Nephron progenitor cell (in vitro differentiated cells): ENCODE measurements around the gene GTPBP3.
A peak's percentile ranks its signal among the peaks of the same experiment; 100 is the strongest.

Experiments used
- DNase-seq: peaks from one replicate; pipeline ENCODE4 v3.0.0; 2021
- H3K27ac Mint-ChIP-seq: 2 replicates; pipeline ENCODE4 v1.8.0; 2021; ENCODE audit warnings: mild to moderate bottlenecking, moderate library complexity, mixed read lengths
- H3K27me3 Mint-ChIP-seq: 2 replicates; pipeline ENCODE4 v1.8.0; 2021; ENCODE audit warnings: mild to moderate bottlenecking, low read depth, mixed read lengths; ENCODE audit not compliant: poor library complexity
- H3K36me3 Mint-ChIP-seq: 2 replicates; pipeline ENCODE4 v1.8.0; 2021; ENCODE audit warnings: low read depth, mixed read lengths
- H3K4me1 Mint-ChIP-seq: 2 replicates; pipeline ENCODE4 v1.8.0; 2021; ENCODE audit warnings: mixed read lengths
- H3K4me3 Mint-ChIP-seq: 2 replicates; pipeline ENCODE4 v1.8.0; 2021; ENCODE audit warnings: mild to moderate bottlenecking, moderate library complexity, mixed read lengths
- H3K9me3 Mint-ChIP-seq: 2 replicates; pipeline ENCODE4 v1.8.0; 2021; ENCODE audit warnings: mild to moderate bottlenecking, moderate library complexity, mixed read lengths
- TF ChIP-seq, protein P1 (sequence below): fragments of 200-600 bp; sonication (generic); IDR thresholded peaks from 2 replicates; pipeline ENCODE4 v1.5.0; 2021; ENCODE audit warnings: antibody characterized with exemption

The GTPBP3 gene

DNA sequence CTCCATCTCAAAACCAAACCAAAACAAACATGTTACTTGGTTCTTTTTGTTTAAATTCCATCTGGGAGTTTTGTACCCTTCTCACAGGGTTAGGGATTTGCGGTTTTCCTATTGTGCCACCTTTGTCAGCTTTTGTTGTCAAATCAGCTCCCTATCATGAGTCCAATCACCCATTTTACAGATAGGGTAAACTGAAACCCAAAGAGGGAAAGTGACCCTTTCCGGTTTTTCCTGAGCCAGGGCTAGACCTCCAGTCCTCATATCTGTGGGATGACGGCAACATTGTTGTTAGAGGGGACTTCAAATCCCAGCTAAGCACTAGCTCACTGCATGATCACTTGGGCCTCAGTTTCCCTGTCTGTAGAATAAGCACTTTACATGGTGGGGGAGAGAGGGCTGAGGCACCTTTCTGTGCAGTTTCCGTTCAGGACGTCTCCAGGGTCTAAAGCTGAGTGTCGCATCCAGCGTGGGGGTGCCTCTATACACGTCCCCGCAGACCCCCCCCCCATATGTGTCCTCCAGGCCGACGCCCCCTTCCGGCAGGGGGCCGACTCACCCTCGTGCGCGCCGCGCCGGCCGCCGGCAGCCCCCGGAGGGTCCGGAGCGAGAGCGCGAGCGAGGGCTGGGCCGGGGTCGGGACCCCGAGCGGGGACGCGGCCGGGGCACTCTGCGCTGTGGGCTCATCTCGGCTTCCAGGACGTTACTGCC lies 52.8 kb downstream of the GTPBP3 start:
- Mint-ChIP-seq H3K9me3 (peaks cover 23% of the 10 kb centered on the region), H3K27ac (no peak overlapping the region), H3K4me3 (peak overlapping the region; percentile 95)

DNA sequence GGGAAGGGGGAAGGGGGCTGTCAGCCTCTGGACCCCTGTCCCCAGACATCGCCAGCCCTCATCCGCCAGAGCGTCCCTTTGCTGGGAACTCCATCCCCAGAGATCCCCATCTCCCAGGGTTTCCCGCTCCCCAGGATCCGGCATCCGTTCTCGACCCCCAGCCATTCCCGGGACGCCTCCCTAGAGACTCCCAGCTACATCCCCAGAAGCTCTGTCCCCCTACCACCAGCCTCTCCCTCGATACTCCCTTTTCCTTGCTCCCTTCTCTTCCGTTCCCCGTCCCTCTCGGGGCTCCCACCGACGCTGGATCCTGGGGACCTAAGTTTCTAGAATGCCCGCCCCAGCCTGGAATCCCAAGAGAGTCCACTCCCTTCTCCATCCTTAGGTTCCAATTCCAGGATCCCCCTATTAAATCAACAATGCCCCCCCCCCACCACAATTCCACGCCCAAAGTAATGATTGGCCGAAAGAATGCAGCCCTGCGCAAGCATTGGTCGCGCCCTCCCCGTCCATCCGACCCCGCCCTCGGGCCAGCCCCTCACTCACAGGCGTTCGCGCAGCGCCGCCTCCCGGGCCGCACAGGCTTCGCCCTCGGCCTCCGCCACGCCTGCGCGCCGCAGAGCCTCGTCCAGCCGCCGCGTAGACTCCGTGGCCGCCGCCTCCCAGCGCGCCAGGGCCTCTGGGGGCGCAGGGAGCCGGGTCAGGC lies 53.5 kb downstream of the GTPBP3 start:
- Mint-ChIP-seq H3K9me3 (peaks cover 23% of the 10 kb centered on the region), H3K27me3 (peaks cover 26% of the 10 kb centered on the region), H3K4me3 (peak overlapping the region; percentile 95), H3K36me3 (peaks cover 9% of the 10 kb centered on the region), H3K27ac (peak overlapping the region; percentile 95), H3K4me1 (peaks cover 23% of the 10 kb centered on the region)
- peak; percentile 98 for DNase-seq
- TF ChIP-seq, protein P1, sequence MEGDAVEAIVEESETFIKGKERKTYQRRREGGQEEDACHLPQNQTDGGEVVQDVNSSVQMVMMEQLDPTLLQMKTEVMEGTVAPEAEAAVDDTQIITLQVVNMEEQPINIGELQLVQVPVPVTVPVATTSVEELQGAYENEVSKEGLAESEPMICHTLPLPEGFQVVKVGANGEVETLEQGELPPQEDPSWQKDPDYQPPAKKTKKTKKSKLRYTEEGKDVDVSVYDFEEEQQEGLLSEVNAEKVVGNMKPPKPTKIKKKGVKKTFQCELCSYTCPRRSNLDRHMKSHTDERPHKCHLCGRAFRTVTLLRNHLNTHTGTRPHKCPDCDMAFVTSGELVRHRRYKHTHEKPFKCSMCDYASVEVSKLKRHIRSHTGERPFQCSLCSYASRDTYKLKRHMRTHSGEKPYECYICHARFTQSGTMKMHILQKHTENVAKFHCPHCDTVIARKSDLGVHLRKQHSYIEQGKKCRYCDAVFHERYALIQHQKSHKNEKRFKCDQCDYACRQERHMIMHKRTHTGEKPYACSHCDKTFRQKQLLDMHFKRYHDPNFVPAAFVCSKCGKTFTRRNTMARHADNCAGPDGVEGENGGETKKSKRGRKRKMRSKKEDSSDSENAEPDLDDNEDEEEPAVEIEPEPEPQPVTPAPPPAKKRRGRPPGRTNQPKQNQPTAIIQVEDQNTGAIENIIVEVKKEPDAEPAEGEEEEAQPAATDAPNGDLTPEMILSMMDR, result peak; percentile 50

More for the DNA sequence above, 52.8 kb downstream of the GTPBP3 start:
- Mint-ChIP-seq H3K27me3 (peaks cover 26% of the 10 kb centered on the region), H3K4me1 (peaks cover 22% of the 10 kb centered on the region), H3K36me3 (peaks cover 9% of the 10 kb centered on the region)
- DNase-seq, result no peak
- TF ChIP-seq, protein P1, result peak; percentile 10

DNA sequence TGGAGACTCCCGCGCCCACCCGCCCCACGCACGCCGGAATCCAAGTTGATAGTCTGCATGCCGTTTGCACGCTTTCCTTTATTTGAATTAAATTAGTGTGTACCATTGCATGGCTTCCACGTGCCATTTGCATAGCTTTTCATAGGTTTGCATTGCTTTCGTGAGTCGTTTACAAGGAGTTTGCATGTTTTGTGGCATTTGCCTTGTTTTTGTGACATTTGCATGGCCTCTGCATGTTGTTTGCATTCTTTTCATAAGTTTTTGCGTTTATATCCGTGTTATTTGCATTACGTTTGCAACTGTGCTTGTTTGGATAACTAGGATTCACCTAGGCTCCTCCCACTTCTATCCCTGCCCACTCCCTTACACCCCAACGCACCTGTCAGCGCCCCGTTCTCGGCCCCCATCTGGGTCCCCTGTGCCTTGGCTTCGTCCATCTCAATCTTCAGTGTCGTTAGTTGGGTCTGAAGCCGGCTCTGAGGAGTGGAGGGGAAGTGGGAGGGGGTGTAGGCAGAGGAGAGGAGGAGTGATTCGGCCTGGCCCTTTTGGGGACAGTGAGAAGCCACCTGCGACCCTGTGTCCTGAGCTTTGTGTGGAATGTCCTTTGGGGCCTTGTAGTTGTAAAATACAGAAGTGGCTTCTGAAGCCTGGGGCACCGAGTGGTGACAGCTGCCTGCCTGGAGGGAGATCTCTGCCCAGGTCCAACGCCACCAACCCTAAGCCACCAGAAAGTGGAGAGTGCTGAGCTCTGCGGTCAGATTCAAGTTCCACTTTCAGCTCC lies 54.2 kb downstream of the GTPBP3 start:
- DNase-seq, result no peak
- peaks cover 23% of the 10 kb centered on the region for H3K4me1 Mint-ChIP-seq
- H3K27ac Mint-ChIP-seq, result peak overlapping the region; percentile 32
- H3K36me3 Mint-ChIP-seq, result peaks cover 9% of the 10 kb centered on the region
- TF ChIP-seq, protein P1, result no peak
- peaks cover 23% of the 10 kb centered on the region for H3K9me3 Mint-ChIP-seq
- peak overlapping the region; percentile 80 for H3K4me3 Mint-ChIP-seq
- H3K27me3 Mint-ChIP-seq, result peaks cover 24% of the 10 kb centered on the region
